ENCODE results near the gene MOV10L1. TPM values are rescaled to one million over a fixed set of nuclear protein-coding genes. Genes with fewer than 3 reads are reported as not detected.

MOV10L1 gene
- total RNA-seq, 4 donors from 2014 or later: 0.68 to 0.80 TPM; not detected in 2

DNA sequence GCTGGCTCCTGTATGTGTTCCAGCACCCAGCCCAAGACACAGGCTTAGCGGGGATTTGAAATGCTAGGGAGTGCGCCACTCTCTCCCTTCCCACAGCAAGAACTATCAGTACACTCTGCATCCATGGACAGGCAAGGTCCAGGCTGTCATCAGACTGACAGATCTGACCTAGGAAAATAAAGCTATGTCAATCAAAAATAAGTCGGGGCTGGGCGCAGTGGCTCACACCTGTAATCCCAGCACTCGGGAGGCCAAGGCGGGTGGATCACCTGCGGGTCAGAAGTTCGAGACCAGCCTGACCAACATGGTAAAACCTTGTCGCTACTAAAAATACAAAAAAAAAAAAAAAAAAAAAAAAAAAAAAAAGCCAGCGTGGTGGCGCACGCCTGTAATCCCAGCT lies 1.7 kb upstream of the MOV10L1 start:
- DNase-seq (ENCODE audit: low spot score in 2 of 2): no peak

GRCh38 chr22:50089231-50089630 lies 575 bp upstream of the MOV10L1 start:
- TF ChIP-seq POLR2A (IDR thresholded peaks at IDR 0.05): no peak
- no peak for TF ChIP-seq POLR2AphosphoS5 (IDR thresholded peaks at IDR 0.05)
- TF ChIP-seq, protein P1, sequence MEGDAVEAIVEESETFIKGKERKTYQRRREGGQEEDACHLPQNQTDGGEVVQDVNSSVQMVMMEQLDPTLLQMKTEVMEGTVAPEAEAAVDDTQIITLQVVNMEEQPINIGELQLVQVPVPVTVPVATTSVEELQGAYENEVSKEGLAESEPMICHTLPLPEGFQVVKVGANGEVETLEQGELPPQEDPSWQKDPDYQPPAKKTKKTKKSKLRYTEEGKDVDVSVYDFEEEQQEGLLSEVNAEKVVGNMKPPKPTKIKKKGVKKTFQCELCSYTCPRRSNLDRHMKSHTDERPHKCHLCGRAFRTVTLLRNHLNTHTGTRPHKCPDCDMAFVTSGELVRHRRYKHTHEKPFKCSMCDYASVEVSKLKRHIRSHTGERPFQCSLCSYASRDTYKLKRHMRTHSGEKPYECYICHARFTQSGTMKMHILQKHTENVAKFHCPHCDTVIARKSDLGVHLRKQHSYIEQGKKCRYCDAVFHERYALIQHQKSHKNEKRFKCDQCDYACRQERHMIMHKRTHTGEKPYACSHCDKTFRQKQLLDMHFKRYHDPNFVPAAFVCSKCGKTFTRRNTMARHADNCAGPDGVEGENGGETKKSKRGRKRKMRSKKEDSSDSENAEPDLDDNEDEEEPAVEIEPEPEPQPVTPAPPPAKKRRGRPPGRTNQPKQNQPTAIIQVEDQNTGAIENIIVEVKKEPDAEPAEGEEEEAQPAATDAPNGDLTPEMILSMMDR (IDR thresholded peaks at IDR 0.05): no peak
- TF ChIP-seq EP300 (IDR thresholded peaks at IDR 0.05): no peak
- Histone ChIP-seq H3K4me1 (peaks cover 3% of the 10 kb centered on the region), H3K9me3 (no peaks in the 10 kb centered on the region), H3K27ac (no peak overlapping the region), H3K4me3 (no peak overlapping the region), H3K36me3 (no peaks in the 10 kb centered on the region), H3K27me3 (peaks cover 28% of the 10 kb centered on the region)
- DNase-seq (ENCODE audit: low spot score in 2 of 2): no peak
- WGBS: 90% methylated on average over 11 of the region's 11 CpGs

More for the DNA sequence above, 1.7 kb upstream of the MOV10L1 start:
- TF ChIP-seq EP300 (IDR thresholded peaks at IDR 0.05) (no peak), POLR2AphosphoS5 (IDR thresholded peaks at IDR 0.05) (no peak), POLR2A (IDR thresholded peaks at IDR 0.05) (no peak)
- TF ChIP-seq, protein P1 (IDR thresholded peaks at IDR 0.05): no peak
- H3K9me3 ChIP-seq: no peaks in the 10 kb centered on the region
- H3K27me3 ChIP-seq: peaks cover 36% of the 10 kb centered on the region
- H3K4me3 ChIP-seq: no peak overlapping the region
- 98% methylated on average over 12 of the region's 12 CpGs for WGBS
- H3K36me3 ChIP-seq: no peaks in the 10 kb centered on the region
- H3K27ac ChIP-seq: no peak overlapping the region
- peaks cover 12% of the 10 kb centered on the region for H3K4me1 ChIP-seq

DNA sequence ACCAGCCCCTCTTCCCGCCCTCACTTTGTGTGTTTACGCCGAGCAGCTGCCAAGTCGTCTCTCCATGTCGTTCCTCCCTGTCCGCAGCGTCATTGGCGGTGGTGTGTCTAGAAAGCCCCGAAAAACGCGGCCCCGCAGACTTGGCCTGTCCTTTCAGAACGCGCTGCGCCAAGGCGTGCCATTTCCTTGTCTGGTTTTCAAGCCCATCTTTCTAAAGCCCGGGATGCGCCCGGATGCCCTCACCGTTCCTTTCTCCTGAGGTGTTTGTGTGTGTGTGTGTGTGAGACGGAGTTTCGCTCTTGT lies 557 bp downstream of the MOV10L1 start:
- H3K27ac ChIP-seq: no peak overlapping the region
- no peaks in the 10 kb centered on the region for H3K9me3 ChIP-seq
- TF ChIP-seq POLR2A (IDR thresholded peaks at IDR 0.05) (no peak), POLR2AphosphoS5 (IDR thresholded peaks at IDR 0.05) (no peak)
- TF ChIP-seq, protein P1 (IDR thresholded peaks at IDR 0.05): no peak
- DNase-seq (ENCODE audit: low spot score in 2 of 2): no peak
- 89% methylated on average over 22 of the region's 22 CpGs for WGBS
- no peak overlapping the region for H3K4me3 ChIP-seq
- peaks cover 24% of the 10 kb centered on the region for H3K27me3 ChIP-seq
- H3K4me1 ChIP-seq: peaks cover under 1% of the 10 kb centered on the region
- H3K36me3 ChIP-seq: no peaks in the 10 kb centered on the region

DNA sequence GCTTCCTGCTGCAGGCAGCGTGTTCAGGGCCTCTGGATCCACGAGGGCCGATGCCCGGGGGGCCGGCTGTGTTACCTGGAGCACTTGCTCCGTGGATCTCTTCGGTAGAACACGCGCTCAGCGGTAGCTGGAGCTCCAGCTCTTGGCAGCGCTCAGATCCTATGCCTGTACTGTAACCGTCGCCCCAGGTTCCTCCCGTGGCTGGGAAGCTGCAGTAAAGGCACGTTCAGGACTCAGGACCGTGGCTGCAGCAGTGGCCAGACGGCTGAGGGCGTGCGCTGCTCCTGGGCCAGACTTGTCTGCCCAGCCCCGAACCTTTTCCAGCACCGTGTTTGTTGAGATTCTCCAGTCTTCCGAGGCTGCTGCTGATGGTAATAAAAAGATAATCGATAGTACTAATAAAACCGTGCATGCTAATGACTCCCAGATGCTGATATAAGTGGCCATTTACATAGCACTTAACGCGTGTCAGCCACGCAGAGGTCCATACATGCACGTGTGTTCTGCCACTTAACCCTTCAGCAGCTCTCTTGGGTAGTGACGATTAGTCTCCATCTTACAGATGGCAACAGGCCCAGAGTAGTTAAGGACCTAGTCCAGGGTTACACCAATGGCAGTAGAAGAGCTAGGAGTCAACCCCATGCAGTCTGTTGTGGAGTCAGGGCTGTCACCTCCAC lies 1.4 kb downstream of the MOV10L1 start:
- DNase-seq (ENCODE audit: low spot score in 2 of 2): no peak
- 78% methylated on average over 29 of the region's 29 CpGs for WGBS
- Histone ChIP-seq H3K27me3 (peaks cover 24% of the 10 kb centered on the region), H3K36me3 (no peaks in the 10 kb centered on the region), H3K4me1 (no peaks in the 10 kb centered on the region), H3K4me3 (no peak overlapping the region), H3K27ac (no peak overlapping the region), H3K9me3 (no peaks in the 10 kb centered on the region)
- TF ChIP-seq, protein P1 (IDR thresholded peaks at IDR 0.05): no peak
- no peak for TF ChIP-seq POLR2A (IDR thresholded peaks at IDR 0.05)
- no peak for TF ChIP-seq POLR2AphosphoS5 (IDR thresholded peaks at IDR 0.05)
- TF ChIP-seq EP300 (IDR thresholded peaks at IDR 0.05): no peak

DNA sequence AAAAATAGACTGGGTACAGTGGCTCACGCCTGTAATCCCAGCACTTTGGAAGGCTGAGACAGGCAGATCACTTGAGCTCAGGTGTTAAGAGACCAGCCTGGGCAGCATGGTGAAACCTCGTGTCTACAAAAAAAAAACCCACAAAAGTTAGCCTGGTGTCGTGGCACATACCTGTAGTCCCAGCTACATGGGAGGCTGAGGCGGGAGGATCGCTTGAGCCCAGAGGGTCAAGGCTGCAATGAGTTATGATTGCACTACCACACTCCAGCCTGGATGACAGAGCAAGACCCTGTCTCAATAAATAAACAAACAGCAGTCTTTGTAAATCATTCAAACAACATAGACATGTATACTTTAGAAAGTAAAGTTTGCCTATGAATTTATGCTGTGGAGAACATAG lies 2.5 kb downstream of the MOV10L1 start:
- no peaks in the 10 kb centered on the region for H3K9me3 ChIP-seq
- no peaks in the 10 kb centered on the region for H3K4me1 ChIP-seq
- H3K36me3 ChIP-seq: no peaks in the 10 kb centered on the region
- TF ChIP-seq POLR2A (IDR thresholded peaks at IDR 0.05): no peak
- TF ChIP-seq, protein P1 (IDR thresholded peaks at IDR 0.05): no peak
- no peak for TF ChIP-seq EP300 (IDR thresholded peaks at IDR 0.05)
- TF ChIP-seq POLR2AphosphoS5 (IDR thresholded peaks at IDR 0.05): no peak
- no peak overlapping the region for H3K27ac ChIP-seq
- H3K27me3 ChIP-seq: peaks cover 25% of the 10 kb centered on the region
- no peak overlapping the region for H3K4me3 ChIP-seq
- DNase-seq (ENCODE audit: low spot score in 2 of 2): no peak
- 68% methylated on average over 5 of the region's 5 CpGs for WGBS

Measured in suprapubic skin (tissue), 4 donors.